T47D (cell line): ENCODE results near the gene NUP205.
"Not testable (repeated sequence)": the region's sequence is repeated elsewhere in the genome, so short reads cannot be mapped to it uniquely, and the experiment has no call there.

Experiments
- DNase-seq, 2 experiments: peaks; one replicate each; pipeline versions ENCODE4 v3.0.0 to v3.0.0-alpha.2; 2011 to 2012; ENCODE audit warnings: low read depth in 1 of 2, low spot score in 1 of 2
- JUND ChIP-seq: IDR thresholded peaks from 2 replicates; pipeline ENCODE4 v1.6.1; 2012; ENCODE audit warnings: low read depth
- in situ Hi-C: cut with HindIII; loops from 2 replicates; pipeline ENCODE4 v1.10.0; 2016; ENCODE audit warnings: low sequenced_read_pairs, low pct_unique_long_range_greater_than_20kb

Gene NUP205

DNA sequence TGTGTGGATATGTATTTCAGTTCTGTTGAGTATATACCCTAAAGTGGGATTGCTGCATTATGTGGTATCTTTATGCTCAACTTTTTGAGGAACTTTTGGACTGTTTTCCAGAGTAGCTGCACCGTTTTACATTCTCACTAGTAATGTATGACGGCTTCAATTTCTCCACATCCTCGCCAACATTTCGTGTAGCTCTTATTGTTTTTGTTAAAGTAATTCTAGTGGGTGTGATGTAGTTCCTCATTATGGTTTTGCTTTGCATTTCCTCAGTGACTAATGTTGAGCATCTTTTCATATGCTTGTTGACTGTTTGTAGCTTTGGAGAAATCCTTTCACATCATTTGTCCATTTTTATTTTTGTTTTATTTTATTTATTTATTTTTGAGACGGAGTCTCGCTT, 109.1 kb downstream of the NUP205 start:
- in situ Hi-C loops: no loop called here
- no peak for TF ChIP-seq JUND
- DNase-seq: no peak

DNA sequence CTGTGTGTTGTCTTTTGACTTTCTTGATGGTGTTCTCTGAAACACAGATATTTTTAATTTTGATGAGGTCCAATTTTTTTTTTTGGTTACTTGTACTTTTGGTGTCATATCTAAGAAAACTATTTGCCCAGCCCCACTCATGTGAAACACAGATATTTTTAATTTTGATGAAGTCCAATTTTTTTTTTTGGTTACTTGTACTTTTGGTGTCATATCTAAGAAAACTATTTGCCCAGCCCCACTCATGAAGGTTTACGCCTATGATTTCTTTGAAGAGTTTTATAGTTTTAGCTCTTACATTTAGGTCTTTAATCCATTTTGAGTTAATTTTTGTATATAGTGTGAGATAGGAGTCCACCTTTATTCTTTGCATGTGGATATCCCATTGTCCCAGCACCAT, 109.9 kb downstream of the NUP205 start:
- in situ Hi-C loops: not testable (repeated sequence)

DNA sequence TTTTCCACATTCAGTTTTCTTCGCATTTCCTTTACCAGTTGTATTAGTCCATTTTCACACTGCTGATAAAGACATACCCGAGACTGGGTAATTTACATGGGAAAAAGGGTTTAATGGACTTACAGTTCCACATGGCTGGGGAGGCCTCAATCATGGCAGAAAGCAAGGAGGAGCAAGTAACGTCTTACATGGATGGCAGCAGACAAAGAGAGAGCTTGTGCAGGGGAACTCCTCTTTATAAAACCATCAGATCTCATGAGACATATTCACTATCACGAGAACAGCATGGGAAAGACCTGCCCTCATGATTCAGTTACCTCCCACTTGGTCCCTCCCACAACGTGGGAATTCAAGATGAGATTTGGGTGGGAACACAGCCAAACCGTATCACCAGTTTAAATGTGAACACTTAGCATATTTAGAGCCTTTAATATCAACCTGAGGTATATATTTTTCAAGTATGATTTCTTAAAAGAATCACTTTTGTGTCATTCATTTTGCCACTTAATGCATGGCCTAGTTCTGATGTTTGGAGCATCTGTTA, 111.2 kb downstream of the NUP205 start:
- in situ Hi-C loops, DNase-seq: not testable (repeated sequence)

More for the DNA sequence above, 109.9 kb downstream of the NUP205 start:
- DNase-seq: not testable (repeated sequence)

DNA sequence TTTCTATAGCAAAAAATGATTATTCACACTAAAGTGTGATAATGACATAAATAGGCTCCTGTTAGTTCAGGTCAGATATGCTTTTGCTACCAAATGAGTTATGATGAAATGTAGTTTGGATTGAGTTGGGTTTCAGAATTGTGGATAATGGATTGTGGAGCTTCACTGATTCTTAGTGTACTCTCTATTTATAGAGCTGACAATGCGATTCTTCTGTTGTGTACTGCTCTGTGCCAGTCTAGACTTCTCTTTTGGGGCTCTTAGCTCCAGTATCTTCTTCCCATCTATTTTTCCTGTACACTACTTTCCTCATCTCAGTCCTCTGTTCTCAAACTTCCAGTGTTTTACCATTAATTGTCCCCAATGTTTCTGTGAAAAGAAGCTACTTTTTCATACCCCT, 112.1 kb downstream of the NUP205 start:
- no peak for DNase-seq
- no peak for TF ChIP-seq JUND
- in situ Hi-C loops: no loop called here

DNA sequence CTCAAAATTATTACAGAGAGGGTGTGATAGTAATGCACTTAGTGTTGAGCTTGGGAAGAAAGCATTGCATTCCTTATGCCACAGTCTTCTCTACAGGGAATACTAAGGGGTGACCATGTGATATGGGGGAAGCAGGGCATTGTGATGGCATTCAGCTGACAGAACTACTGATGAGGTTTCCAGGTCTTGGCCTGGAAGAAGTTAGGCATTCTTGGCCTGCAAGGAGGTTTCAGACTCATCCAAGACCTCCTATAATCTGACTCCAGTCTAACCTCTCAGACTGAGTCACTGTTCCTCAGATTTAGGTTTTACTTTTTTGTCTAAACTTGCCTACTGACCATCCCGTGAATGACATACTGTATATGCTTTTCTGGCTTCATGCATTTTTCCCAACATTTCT, 112.5 kb downstream of the NUP205 start:
- DNase-seq: no peak
- no peak for TF ChIP-seq JUND
- in situ Hi-C loops: no loop called here

DNA sequence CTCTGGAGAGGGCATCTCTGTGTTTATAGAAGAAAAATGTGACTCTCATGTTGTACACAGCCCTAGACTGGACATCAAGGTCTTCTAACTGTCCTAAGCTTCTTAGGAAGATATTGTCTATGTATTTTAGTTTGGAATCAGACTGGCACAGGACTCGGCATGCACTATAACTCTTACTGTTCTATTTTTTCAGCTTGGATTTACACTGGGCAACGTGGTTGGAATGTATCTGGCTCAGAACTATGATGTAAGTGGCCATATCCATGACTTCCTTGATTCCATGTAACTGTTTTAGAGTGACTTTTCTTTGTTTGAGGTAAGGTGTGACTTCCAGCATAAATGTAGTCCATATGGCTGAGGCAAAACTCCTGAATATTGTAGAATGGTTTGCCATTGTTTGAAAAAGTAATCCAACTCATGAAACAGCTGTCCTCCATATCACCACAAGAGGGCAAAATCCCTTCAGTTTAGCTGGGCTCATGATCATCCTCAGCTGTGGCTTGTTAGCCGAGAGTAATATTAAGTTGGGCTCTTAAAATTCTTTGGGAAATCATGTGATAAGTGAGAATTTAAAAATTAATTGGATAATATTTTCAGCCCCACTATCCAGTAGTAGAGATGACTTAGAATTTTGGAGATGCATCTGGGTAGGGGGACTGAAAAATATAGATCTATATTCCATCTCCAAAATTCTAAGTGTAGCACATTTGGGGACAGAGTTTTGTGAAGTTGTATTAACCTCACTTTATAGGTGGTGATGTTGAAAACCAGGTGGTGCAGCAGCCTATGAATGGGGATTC, 115.0 kb downstream of the NUP205 start:
- in situ Hi-C loops: no loop called here
- peak; percentile 16 to 66 for DNase-seq
- no peak for TF ChIP-seq JUND

DNA sequence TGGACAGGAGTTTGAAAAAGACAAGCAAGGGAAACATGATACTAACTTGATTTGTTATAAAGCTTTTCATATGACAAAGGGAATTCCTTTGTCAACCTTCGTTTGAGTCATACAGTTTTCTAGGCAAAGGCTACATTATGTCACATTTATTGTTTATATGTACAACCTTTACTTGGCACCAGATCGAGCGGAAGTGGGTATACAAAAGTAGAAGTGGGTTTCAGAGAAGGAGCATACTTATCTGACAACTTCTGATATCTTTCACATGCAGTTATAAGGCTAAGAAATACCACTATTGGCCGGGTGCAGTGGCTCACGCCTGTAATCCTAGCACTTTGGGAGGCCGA, 115.6 kb downstream of the NUP205 start:
- in situ Hi-C loops: no loop called here

DNA sequence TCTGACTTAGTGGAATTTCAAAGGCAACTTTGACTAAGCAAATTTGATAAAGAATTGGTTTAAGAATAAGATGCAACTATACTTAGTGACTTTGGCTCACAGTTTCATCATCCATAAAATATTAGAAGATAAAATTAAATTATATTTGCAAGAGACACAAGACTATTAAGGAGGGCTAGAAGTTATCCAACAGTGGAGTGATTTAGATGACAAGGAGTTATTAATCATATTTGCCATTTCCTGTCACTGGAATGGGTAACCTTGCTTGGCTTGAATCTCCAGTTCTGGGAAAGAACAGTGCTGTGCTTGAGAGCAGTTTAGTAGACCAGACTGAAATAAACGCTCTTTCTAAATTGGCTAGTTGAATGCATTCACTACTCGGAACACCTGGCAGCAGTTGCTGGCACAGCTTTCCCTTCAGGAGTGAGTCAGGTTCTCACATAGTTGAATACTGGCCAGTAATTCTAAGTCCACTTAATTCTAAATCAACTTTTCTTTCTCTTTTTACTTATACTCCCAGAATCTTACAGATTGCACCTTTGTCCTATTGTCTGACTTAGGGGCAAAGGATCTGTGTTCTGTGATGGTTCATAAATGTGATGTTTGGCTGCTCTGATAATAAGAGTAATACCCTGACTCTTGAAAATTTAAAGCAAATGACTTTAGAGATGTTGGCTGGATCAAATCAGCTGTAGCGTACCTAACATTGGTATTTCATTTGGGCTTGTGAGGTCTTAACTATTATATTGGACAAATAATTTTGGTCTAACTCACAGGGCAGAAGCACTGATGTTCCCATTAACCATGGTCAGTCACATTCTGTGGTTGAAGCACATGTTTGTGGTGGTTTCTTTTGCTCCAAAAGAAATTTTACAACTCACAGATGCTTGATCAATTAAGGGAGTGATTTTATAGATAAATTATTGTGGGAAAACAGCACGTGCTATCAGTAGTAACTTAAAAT, 121.2 kb downstream of the NUP205 start:
- DNase-seq: peak; percentile 19 to 46
- in situ Hi-C loops: no loop called here
- TF ChIP-seq JUND: no peak

More for the DNA sequence above, 115.6 kb downstream of the NUP205 start:
- no peak for DNase-seq
- TF ChIP-seq JUND: no peak

DNA sequence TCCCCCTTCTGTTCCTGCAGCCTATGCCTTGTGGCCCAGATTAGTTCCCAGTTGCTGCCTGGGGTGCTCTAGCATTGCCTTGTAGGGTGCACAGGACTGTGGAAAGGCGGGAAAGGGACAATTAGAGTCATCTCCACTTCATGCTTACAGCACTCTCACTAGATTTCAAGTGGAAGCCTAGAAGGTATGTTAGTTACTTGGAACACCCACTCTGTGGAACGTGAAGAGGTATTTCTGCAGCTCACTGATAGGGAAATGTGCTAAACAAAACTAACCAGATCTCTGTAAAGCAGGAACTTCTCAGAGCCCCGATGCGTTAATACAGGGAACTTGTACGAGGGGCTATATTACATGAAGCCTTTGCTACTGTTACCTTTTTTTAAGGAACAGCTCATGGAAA, 124.0 kb downstream of the NUP205 start:
- in situ Hi-C loops: no loop called here
- no peak for TF ChIP-seq JUND
- DNase-seq: no peak

DNA sequence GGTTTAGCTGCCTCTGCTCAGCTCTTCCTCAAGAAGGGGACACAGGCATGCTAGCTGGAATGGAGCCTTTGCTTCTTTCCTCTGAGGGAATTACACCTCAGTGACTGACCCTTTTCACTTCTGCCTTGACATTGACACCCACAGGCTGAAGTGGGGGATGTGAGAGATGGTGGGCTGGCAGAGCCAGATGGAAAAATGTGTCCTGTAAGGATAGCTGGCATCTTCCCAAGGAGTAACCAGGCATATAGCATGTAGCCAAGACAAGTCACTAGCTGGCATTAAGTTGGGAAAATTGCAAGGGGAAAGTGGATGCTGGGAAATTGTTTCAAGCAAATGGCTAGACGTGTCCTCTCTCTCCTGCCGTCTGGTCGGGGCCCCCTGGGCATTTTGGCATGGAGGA, 124.5 kb downstream of the NUP205 start:
- DNase-seq: no peak
- in situ Hi-C loops: no loop called here
- no peak for TF ChIP-seq JUND

DNA sequence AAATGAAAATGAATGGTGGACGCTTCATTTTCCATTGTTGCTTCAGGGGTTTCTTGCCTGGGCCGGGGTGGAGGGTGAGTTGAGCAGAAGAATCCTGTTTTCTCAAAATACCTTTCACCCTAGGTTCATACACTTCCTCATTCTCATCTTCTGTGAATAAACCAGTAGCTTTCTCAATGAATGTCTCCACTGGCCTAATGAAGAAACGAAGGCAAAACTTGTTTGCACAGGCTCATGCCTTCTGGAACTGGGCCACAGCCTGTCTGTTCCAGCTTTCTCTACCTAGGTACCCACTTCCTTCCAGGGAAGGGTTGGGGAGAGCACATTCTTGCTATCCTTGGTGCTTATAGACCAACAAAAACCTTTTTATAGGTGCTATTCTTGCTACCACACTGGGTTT, 125.9 kb downstream of the NUP205 start:
- in situ Hi-C loops: no loop called here
- TF ChIP-seq JUND: no peak
- peak in 1 of 2 experiments; percentile 12 for DNase-seq

DNA sequence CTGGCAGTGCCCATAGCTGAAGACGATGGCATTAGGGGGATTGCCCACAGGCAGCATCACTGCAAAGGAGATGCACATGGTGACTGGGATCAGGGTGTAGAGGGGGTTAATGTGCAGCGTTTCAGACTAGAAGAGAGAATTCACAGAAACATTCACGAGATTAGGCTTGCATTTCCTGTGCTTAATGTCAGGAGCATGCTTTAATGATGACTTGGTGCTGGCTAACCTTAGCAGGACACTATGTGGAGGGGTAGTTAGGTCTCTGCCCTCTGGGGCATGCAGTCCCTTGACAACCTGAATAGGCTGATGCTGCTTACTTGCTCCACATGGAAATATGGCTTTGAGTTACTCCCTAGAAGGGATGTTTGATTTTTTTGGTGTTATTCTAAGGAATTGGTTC, 126.4 kb downstream of the NUP205 start:
- TF ChIP-seq JUND: no peak
- in situ Hi-C loops: no loop called here
- DNase-seq: no peak

DNA sequence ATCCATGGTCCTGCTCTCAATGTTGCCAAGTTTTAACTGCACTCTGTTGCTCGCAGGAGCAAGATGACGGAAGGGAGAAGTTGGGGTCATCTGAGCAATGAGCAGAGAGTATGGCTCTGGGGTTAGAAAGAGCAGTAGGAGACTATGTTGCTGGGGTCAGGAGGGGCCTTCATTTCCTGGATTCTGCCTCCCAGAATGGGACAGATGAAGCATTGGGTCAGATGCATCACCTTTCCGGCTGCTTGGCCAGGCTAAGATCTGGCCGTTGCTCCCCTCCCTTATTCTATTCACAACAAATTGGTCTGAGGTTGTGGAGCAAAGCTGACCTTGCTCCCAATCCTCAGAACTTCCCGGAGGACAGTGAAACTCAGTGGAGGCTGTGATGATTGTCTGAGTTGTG, 127.0 kb downstream of the NUP205 start:
- no peak for TF ChIP-seq JUND
- in situ Hi-C loops: no loop called here
- DNase-seq: no peak
